OCI-LY7 (cell line): ENCODE results near the gene ARHGAP30.

Experiments
- CTCF ChIP-seq: fragments of 200-600 bp; sonication (generic); conservative IDR thresholded peaks from 2 replicates; pipeline ENCODE4 v1.5.1; 2014; ENCODE audit warnings: mild to moderate bottlenecking, antibody characterized with exemption, low read length, moderate library complexity, mixed read lengths
- EZH2phosphoT487 ChIP-seq: fragments of 200-600 bp; sonication (generic); IDR thresholded peaks from 2 replicates; pipeline ENCODE4 v1.6.1; 2018; ENCODE audit warnings: low read depth, borderline replicate concordance, mild to moderate bottlenecking, mixed run types, antibody characterized with exemption, low read length, moderate library complexity, mixed read lengths

- TF ChIP-seq CTCF (no peak), EZH2phosphoT487 (no peak)
These were observed 16.8 kb upstream of the ARHGAP30 start for GRCh38 chr1:161086457-161086856.
